IPS-18a (cell line): ENCODE data around the gene GFAP.
A peak's percentile ranks its signal among the peaks of the same experiment; 100 is the strongest.
"Not testable (repeated sequence)": the region's sequence is repeated elsewhere in the genome, so short reads cannot be mapped to it uniquely, and the experiment has no call there.

Source experiments
- H3K27ac ChIP-seq: one replicate; pipeline ENCODE4 v1.5.1; 2013; ENCODE audit warnings: low read length
- H3K27me3 ChIP-seq: one replicate; pipeline ENCODE4 v1.6.1; 2013; ENCODE audit warnings: mild to moderate bottlenecking, low read length; ENCODE audit not compliant: control insufficient read depth, insufficient read depth
- H3K36me3 ChIP-seq: one replicate; pipeline ENCODE4 v1.6.1; 2013; ENCODE audit warnings: low read depth, low read length; ENCODE audit not compliant: control insufficient read depth
- H3K4me1 ChIP-seq: one replicate; pipeline ENCODE4 v1.6.1; 2013; ENCODE audit warnings: low read depth, low read length; ENCODE audit not compliant: control insufficient read depth
- H3K4me3 ChIP-seq: one replicate; pipeline ENCODE4 v1.5.1; 2013; ENCODE audit warnings: low read length
- H3K9ac ChIP-seq: one replicate; pipeline ENCODE4 v1.6.1; 2013; ENCODE audit warnings: mild to moderate bottlenecking, low read length, moderate library complexity
- H3K9me3 ChIP-seq: one replicate; pipeline ENCODE4 v1.6.1; 2013; ENCODE audit warnings: low read depth, low read length; ENCODE audit not compliant: control insufficient read depth

Gene GFAP

DNA sequence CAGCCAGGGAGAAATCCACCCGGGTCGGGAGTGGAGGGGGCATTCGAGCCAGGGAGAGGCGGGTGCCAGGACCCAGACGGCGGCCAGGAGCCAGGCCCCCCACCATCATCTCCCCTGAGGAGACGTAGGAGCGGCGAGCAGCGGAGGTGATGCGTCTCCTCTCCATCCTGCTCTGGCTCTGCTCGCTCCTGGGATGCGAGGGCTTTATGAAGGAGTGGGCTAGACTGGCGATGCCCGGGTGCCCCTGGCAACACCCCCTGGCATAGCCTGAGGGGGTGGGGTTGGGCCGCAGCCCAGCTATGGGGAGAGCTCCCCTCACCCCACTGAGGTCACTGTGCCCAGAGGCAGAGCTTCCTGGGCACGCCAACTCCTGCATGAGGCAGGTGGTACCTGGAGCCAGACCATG lies at the start of gene GFAP:
Gene GFAP, minus strand, starts transcription at position 180 of the 406 bp plus-strand sequence. Its CDS starts 14 bp downstream, at position 166.
- Histone ChIP-seq H3K27ac (no peak within 1 kb of the TSS), H3K4me1 (no peaks in the 10 kb centered on the region), H3K36me3 (no peaks in the 10 kb centered on the region), H3K27me3 (peaks cover 24% of the 10 kb centered on the region), H3K9ac (no peak within 1 kb of the TSS), H3K4me3 (no peak within 1 kb of the TSS), H3K9me3 (no peaks in the 10 kb centered on the region)

DNA sequence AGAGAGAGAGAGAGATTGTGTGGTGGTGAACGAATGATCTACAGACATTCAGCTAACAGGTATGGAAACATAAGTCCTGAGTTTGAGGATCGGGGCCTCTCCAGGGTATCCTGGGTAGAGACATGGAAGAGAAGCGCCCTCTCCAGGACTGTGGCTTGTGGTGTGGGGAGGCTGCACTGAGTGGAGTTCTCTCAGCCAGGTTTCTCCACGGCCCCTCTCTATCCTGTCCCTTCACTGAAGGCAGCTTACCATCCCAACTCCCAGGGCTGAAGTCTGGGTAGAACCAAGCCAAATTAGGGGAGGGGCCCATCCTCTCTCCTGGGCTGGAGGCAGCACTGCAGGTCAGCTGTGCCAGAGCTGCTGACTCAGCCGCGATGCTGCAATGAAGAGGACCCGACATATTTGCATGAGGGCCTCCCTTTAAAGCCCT lies 46.6 kb upstream of the GFAP start:
- H3K27ac ChIP-seq, result no peak overlapping the region
- no peak overlapping the region for H3K9ac ChIP-seq
- H3K27me3 ChIP-seq, result peaks cover 35% of the 10 kb centered on the region
- H3K4me1 ChIP-seq, result no peaks in the 10 kb centered on the region
- H3K4me3 ChIP-seq, result no peak overlapping the region
- H3K9me3 ChIP-seq, result no peaks in the 10 kb centered on the region
- no peaks in the 10 kb centered on the region for H3K36me3 ChIP-seq

DNA sequence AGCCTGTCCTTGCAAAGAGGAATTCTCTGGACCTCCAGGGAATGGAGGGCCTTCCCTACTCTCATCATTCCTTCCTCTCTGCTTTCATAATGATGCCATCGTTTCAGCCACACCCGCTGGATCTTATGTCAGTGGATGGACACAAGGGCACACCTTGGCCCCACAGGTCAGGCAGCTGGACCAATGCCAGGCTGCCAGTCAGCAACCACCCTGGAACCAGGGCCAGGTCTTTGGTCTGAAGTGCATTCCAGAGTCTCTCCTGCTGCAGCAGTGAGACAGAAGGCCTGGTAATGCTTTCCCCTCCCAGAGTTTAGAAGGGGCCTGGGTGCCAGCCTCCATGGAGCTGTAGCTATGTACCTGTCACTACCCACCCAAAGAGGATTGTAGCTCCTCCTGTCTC lies 45.4 kb upstream of the GFAP start:
- Histone ChIP-seq H3K4me1 (no peaks in the 10 kb centered on the region), H3K27me3 (peaks cover 23% of the 10 kb centered on the region), H3K4me3 (no peak overlapping the region), H3K9me3 (no peaks in the 10 kb centered on the region), H3K36me3 (no peaks in the 10 kb centered on the region), H3K9ac (no peak overlapping the region), H3K27ac (no peak overlapping the region)

DNA sequence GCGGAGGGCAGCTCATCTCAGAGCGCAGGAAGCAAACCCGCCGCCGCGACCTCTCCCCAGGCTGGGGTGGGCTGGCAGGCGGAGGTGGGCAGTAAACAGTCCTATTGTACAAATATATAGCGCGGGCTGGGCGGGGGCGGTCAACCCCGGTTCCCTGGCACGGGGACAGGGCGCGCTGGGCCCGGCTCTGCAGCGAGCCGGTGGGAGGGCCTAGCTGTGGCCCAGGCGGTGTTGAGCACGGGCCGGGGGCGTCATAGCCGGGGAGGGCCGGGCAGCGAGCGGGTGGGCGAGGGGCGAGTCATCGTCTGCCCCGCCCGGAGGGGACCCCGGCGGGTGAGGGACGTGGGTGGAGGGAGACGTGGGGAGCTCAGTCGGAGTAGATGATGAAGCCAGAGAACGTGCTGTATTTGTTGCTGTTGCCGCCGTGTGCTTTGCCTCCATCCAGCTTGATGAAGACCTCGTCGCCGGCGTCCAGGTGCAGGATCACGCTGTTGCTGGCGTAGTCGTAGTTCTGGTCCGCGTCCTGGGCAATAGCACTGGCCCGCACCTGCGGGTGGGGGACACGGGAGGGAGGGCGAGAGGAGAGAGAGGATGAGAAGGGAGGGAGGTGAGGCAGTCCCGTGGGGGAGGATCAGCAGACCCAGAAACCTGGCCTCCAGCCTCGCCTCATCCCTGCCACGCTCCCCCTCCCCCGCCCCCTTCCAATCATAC lies 44.7 kb upstream of the GFAP start:
- Histone ChIP-seq H3K4me3 (no peak overlapping the region), H3K36me3 (no peaks in the 10 kb centered on the region), H3K9ac (no peak overlapping the region), H3K4me1 (no peaks in the 10 kb centered on the region), H3K9me3 (no peaks in the 10 kb centered on the region), H3K27ac (no peak overlapping the region), H3K27me3 (peaks cover 16% of the 10 kb centered on the region)

DNA sequence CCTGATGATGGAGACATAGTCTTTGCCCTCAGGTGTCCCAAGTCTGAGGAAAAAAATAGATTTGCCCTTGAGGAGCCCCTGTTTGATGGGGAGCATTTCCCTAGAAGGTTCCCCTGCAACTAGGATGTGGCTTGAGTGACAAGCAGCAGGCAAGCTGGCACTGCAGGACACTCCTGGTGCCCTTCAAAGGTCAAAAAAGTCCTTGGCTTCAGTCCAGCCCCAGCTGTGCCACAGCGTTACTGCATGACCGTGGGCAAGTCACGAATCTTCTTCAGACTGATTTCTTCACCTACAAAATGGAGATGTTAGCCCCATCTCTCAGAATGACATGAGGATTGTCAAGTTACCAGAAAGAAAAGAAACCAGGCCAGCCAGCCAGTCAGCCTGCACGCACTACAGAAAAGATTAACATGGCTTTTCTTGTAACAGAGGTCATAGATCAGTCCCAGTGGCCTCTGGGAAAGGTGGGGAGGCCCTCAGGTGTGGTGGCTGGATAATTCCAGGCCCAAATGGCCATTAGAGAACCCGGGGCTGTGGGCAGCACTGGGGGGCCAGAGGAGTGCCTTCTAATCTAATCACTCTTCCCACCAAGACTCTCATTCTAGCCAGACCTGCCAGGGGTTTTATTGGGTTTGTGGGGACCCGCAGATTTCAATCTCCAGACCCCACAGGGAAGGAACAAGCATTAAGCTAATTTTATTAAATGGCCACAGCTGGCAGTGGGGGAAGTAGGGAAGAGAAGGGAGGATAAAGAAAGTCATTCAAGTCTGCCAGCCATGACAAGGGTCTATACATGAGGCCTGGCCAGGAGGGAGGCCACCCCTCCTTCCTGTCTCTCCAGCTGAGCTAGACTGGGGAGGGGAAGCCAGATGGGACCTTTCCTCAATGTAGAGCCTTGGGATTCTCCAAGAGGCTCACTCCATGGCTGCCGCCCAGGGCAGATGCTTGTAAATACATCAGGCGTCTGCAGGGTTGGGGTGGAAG lies 42.0 kb upstream of the GFAP start:
- Histone ChIP-seq H3K4me1 (no peaks in the 10 kb centered on the region), H3K9me3 (no peaks in the 10 kb centered on the region), H3K4me3 (no peak overlapping the region), H3K9ac (no peak overlapping the region), H3K27ac (no peak overlapping the region), H3K27me3 (no peaks in the 10 kb centered on the region), H3K36me3 (no peaks in the 10 kb centered on the region)

DNA sequence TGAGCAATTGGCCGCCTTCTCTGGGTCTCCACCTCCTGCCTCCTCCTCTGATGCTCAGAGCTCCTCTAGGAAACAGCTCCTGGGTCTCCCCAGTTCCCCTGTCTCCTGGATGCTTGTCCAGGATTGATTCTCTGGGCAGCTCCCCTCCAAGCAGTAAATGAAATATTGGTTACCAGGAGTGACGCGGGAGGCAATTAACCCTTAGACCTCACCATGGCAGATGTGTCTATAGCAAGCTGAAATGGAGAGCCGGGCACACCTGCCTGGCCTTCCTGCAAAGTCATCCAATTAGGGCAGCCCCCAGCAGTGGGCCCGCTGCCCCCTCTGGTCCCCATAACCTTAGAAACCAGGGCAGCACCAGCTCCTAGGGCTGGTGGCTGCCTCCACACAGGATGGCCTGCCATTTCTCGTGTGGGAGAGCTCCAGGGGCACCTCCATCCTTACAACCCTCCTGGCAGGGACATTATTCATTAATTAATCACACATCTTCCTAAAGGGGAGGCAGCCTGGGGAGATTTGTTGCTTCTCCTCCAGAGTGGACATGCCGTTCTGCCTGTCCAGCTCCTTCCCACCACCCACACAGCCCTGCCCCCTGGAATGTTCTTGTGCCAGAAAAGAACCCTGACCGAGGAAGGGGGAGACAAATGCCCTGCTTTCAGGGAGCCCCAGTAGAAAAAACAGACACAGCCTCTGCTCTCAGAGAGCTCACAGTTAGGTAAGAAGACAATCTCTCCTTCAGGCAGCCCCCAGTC lies 40.5 kb upstream of the GFAP start:
- H3K9ac ChIP-seq, result no peak overlapping the region
- H3K4me1 ChIP-seq, result no peaks in the 10 kb centered on the region
- no peak overlapping the region for H3K4me3 ChIP-seq

DNA sequence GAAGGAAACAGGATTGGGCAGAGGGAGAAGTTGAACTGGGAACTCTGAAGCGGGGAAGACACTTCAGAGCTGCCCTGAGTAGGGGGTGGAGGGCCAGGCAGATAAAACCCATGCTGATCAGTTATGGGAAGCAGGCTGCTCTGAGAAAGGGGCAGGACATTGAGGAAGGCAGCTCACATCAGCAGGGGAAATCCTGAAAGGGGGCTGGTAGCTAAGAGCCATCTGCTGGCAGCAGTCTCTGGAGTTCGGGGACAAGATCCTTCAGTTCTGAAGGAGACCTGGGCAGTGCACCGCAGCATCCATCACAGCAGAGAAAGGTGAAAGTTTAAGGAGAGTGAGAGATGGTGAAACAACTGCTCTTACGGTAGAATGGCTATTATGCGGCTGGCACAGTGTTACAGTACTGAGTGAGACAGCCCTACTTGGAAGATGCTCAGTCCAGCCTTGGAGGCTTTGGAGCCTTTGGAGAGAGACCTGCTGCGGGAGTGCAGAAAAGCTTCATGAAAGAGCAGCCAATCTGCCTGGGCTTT lies 37.7 kb upstream of the GFAP start:
- Histone ChIP-seq H3K27ac (no peak overlapping the region), H3K9me3 (no peaks in the 10 kb centered on the region), H3K36me3 (no peaks in the 10 kb centered on the region), H3K4me3 (no peak overlapping the region), H3K4me1 (no peaks in the 10 kb centered on the region), H3K27me3 (no peaks in the 10 kb centered on the region), H3K9ac (no peak overlapping the region)

More for the DNA sequence above, 40.5 kb upstream of the GFAP start:
- Histone ChIP-seq H3K27ac (no peak overlapping the region), H3K36me3 (no peaks in the 10 kb centered on the region), H3K27me3 (no peaks in the 10 kb centered on the region), H3K9me3 (no peaks in the 10 kb centered on the region)

DNA sequence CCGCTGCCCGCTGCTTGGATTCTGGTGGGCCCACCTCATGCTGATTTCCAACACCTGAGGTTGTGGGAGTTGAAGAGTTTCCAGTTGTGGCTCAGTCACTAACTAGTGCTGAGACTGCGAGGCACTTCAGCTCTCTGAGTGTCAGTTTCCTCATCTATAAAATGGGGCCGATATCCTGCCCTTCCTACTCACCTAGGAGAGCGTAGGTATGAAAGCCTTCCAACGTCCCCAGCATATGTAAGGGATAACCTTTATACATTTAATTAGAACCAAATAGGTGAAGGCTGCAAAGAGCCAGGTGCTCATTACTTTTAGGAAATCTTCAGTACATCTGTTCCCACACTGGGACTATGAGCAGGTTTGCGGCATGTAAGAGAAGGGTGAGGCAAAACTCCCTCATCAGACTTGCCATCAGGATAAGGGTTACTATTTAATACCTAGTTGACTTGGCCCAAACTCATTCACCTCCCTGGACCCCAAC lies 33.1 kb upstream of the GFAP start:
- Histone ChIP-seq H3K9ac (peak overlapping the region; percentile 92), H3K36me3 (no peaks in the 10 kb centered on the region), H3K27ac (no peak overlapping the region), H3K9me3 (no peaks in the 10 kb centered on the region), H3K4me1 (no peaks in the 10 kb centered on the region), H3K4me3 (peak overlapping the region; percentile 93), H3K27me3 (no peaks in the 10 kb centered on the region)

DNA sequence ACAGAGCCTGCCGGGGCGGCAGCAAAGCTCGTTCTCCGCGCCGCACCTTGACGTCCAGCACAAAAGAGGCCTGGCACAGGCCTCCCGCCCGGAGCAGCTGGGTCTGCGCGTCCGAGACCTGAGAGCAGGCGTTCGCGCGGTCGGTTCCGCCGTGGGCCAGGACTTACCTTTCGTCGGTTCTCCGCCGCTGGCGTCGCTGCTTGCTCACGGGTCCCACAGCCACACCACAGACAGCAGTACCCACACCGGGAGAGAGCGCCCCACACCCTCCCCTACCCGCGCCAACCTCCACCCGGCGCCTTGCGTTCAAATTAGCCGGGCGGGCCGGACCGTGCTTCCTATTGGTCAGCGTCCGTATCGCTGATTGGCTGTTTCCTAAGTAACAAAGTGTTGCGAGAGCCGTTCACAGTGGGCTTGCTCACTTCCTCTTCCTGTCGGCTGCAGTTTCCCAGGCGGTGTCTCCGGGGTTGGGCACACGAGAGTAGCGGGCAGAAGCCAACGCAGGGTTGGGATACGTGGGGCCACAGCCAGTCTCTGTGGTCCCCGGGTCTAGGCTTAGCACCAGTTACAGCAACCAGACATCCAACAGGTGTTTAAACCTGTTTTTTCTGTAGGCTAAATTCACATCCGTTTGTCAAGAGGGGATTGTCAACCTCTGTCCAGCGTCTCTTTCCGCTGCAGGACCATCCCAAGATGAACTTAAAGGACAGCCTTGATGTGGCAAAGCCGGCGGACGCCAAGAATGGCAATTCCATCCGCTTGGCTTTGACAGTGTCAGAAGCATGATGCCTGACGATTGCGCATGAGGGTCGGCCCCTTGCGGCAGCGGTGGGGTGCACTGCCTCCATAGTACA lies 32.4 kb upstream of the GFAP start, which contains the start of gene KIF18B:
Gene KIF18B, minus strand, starts transcription at position 313 of the 854 bp plus-strand sequence. CDS start 11,429 bp downstream, outside the sequence.
- Histone ChIP-seq H3K4me3 (peak within 1 kb of the TSS; percentile 93), H3K9me3 (no peaks in the 10 kb centered on the region), H3K4me1 (no peaks in the 10 kb centered on the region)

DNA sequence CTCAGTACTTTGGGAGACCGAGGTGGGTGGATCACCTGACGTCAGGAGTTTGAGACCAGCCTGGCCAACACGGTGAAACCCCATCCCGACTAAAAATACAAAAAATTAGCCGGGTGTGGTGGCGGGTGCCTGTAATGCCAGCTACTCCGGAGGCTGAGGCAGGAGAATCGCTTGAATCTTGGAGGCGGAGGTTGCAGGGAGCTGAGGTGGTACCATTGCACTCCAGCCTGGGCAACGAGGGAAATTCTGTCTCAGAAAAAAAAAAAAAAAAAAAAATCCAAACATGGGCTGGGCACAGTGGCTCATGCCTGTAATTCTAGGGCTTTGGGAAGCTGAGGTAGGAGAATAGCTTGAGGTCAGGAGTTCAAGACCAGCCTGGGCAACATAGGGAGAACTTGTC lies 30.4 kb upstream of the GFAP start:
- peak overlapping the region; percentile 93 for H3K4me3 ChIP-seq
- not testable (repeated sequence) for H3K27me3 ChIP-seq, H3K27ac ChIP-seq, H3K4me1 ChIP-seq, H3K36me3 ChIP-seq, H3K9me3 ChIP-seq, H3K9ac ChIP-seq

More for the DNA sequence above, 32.4 kb upstream of the GFAP start, which contains the start of gene KIF18B:
- Histone ChIP-seq H3K36me3 (no peaks in the 10 kb centered on the region), H3K27ac (peak within 1 kb of the TSS; percentile 48), H3K27me3 (no peaks in the 10 kb centered on the region), H3K9ac (peak within 1 kb of the TSS; percentile 92)
